ENCODE data around the gene MASP2.
"Not testable (repeated sequence)": the region's sequence is repeated elsewhere in the genome, so short reads cannot be mapped to it uniquely, and the experiment has no call there.

MASP2 gene

DNA sequence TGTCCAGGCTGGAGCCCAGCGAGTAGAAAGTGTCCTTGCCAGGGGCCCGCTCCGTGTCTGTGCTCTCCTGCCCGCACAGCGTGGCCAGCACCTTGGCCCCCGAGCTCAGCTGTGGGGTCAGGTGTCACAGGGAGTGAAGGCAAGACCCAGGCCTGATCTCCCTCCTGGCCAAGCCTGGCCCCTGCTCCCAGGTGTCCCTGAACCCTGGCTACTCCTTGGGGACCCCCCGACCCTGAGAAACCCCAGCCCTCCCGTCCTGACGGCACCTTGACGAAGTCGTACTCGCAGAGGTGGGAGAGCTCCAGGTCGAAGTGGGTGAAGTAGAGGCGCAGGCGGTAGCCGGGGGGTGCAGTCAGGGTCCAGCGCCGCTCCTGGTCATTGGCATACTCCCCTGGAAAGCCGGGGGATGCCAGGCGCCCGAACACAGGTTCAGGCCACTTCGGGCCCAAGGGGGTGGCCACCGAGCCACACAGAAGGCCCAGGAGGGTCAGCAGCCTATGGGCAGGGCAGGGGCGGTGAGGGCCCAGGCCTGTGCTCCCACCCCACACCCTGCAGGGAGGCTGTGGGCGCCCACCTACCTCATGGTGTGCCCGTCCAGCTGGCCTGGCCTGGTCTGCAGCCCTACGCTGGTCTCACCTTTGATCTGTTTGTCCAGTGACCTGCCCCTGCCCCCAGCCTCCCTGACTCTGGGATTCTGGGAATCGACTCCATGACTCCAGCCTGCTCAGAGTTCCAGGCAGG lies at the start of gene MASP2:
MASP2 (minus strand) TSS at position 615 of the 741 bp plus-strand sequence; CDS start at position 583, 32 bp downstream.
- no peak within 1 kb of the TSS for H3K4me3 ChIP-seq (replicated peaks; ENCODE audit: low read depth, low read length)
- TF ChIP-seq, protein P1, sequence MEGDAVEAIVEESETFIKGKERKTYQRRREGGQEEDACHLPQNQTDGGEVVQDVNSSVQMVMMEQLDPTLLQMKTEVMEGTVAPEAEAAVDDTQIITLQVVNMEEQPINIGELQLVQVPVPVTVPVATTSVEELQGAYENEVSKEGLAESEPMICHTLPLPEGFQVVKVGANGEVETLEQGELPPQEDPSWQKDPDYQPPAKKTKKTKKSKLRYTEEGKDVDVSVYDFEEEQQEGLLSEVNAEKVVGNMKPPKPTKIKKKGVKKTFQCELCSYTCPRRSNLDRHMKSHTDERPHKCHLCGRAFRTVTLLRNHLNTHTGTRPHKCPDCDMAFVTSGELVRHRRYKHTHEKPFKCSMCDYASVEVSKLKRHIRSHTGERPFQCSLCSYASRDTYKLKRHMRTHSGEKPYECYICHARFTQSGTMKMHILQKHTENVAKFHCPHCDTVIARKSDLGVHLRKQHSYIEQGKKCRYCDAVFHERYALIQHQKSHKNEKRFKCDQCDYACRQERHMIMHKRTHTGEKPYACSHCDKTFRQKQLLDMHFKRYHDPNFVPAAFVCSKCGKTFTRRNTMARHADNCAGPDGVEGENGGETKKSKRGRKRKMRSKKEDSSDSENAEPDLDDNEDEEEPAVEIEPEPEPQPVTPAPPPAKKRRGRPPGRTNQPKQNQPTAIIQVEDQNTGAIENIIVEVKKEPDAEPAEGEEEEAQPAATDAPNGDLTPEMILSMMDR (IDR thresholded peaks at IDR 0.05; ENCODE audit: insufficient read depth, low read length, poor library complexity, severe bottlenecking): no peak
- no peak for DNase-seq (ENCODE audit: extremely low read depth, insufficient read length)
- H3K36me3 ChIP-seq (ENCODE audit: control insufficient read depth, insufficient read depth, low read length): no peaks in the 10 kb centered on the region
- H3K27me3 ChIP-seq (replicated peaks; ENCODE audit: control insufficient read depth, insufficient read depth, low read length): no peaks in the 10 kb centered on the region

DNA sequence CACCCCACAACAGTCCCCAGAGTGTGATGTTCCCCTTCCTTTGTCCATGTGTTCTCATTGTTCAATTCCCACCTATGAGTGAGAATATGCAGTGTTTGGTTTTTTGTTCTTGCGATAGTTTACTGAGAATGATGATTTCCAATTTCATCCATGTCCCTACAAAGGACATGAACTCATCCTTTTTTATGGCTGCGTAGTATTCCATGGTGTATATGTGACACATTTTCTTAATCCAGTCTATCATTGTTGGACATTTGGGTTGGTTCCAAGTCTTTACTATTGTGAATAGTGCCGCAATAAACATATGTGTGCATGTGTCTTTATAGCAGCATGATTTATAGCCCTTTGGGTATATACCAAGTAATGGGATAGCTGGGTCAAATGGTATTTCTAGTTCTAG lies 36.7 kb upstream of the MASP2 start:
- not testable (repeated sequence) for H3K36me3 ChIP-seq (ENCODE audit: control insufficient read depth, insufficient read depth, low read length); H3K27me3 ChIP-seq (replicated peaks; ENCODE audit: control insufficient read depth, insufficient read depth, low read length); H3K4me3 ChIP-seq (replicated peaks; ENCODE audit: low read depth, low read length); DNase-seq (ENCODE audit: extremely low read depth, insufficient read length)

DNA sequence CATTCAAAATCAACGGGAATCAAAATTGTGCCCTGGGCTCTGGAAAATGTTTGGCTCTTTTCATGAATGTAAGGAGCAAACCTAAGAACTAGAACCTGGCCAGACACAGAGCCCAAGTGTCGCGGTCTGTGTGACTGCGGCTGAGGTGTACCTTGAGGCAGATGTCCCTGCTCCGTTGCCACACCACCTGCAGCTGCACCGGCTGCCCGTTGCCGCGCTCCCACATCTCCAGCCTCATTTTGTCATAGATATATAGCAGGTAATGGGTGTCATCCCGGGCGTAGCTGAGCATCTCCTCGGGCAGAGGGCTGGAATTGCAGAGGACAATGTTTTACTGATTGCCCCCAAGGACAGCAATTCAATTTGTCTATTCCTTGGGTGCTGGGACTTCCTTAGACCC lies 33.9 kb upstream of the MASP2 start:
- no peaks in the 10 kb centered on the region for H3K27me3 ChIP-seq (replicated peaks; ENCODE audit: control insufficient read depth, insufficient read depth, low read length)
- no peak for DNase-seq (ENCODE audit: extremely low read depth, insufficient read length)
- H3K4me3 ChIP-seq (replicated peaks; ENCODE audit: low read depth, low read length): no peak overlapping the region
- TF ChIP-seq, protein P1 (IDR thresholded peaks at IDR 0.05; ENCODE audit: insufficient read depth, low read length, poor library complexity, severe bottlenecking): no peak
- H3K36me3 ChIP-seq (ENCODE audit: control insufficient read depth, insufficient read depth, low read length): peaks cover 16% of the 10 kb centered on the region

DNA sequence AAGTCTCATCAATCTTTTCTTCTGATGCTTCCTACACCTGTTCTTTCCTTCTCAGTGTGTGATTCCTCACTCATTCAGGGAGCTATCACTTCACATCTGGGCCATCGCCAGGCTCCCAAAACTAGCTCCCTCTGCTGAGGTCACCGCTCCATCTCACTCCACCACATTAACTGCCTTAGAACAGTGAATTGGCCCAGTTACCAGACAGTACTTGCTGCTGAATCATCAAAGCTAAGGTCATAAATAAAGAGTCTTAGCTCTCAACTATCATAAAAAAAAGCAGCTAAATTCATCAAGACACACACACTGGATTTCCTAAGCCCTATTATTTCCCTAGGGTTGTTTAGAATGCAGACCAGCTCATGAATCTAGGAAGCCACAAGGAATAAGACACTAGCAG lies 31.6 kb upstream of the MASP2 start:
- Histone ChIP-seq H3K36me3 (ENCODE audit: control insufficient read depth, insufficient read depth, low read length) (peaks cover 22% of the 10 kb centered on the region), H3K4me3 (replicated peaks; ENCODE audit: low read depth, low read length) (no peak overlapping the region), H3K27me3 (replicated peaks; ENCODE audit: control insufficient read depth, insufficient read depth, low read length) (no peaks in the 10 kb centered on the region)
- DNase-seq (ENCODE audit: extremely low read depth, insufficient read length): no peak
- TF ChIP-seq, protein P1 (IDR thresholded peaks at IDR 0.05; ENCODE audit: insufficient read depth, low read length, poor library complexity, severe bottlenecking): no peak

DNA sequence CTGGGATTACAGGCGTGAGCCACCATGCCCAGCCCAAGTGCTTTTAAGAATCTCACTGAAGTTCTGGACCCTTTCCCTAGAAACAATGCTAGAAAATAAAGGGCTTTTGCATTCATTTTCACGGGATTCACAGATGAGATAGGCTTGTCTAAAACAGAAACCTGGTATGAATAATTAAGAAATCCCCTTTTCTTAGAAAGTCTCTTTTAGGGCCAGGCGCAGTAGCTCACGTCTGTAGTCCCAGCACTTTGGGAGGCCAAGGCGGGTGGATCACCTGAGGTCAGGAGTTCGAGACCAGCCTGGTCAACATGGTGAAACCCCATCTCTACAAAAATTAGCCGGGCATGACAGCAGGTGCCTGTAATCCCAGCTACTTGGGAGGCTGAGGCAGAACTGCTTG lies 26.4 kb upstream of the MASP2 start:
- H3K36me3 ChIP-seq (ENCODE audit: control insufficient read depth, insufficient read depth, low read length): peaks cover 41% of the 10 kb centered on the region
- H3K4me3 ChIP-seq (replicated peaks; ENCODE audit: low read depth, low read length); H3K27me3 ChIP-seq (replicated peaks; ENCODE audit: control insufficient read depth, insufficient read depth, low read length): not testable (repeated sequence)
- DNase-seq (ENCODE audit: extremely low read depth, insufficient read length): peak; percentile 52

DNA sequence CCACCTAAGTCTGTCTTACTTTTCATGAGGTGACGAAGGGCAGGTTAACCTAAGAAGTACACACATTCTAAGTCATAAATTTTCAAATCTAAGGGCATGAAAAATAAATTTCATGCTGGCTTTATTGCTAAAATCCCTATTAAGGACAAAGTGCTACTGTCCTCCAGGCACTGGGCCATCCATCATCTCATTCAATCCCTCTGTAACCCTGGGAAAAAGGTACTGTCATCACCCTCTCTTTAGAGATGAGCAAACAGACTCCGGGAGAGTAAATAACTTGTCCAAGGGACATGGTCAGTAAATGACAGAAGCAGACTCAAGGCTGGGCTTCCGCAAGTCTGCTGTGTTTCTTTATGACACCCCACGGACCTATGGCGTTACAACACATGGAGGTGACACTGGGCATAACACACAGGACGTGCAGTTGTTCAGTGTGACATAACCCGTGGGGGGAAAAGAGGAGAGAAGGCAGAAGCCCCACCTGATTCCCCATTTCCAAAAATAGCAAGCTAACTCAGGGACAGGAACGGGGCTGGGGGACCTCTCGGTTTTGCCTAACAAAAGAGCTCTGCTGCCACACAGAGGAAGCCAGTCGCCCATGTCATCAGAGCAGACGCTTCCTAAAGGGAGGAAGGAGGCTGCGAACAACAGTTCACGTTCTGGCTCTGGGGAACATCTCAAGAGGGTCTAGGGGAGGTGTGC lies 25.3 kb upstream of the MASP2 start:
- peaks cover 49% of the 10 kb centered on the region for H3K36me3 ChIP-seq (ENCODE audit: control insufficient read depth, insufficient read depth, low read length)
- TF ChIP-seq, protein P1 (IDR thresholded peaks at IDR 0.05; ENCODE audit: insufficient read depth, low read length, poor library complexity, severe bottlenecking): peak; percentile 58
- H3K4me3 ChIP-seq (replicated peaks; ENCODE audit: low read depth, low read length): no peak overlapping the region
- no peaks in the 10 kb centered on the region for H3K27me3 ChIP-seq (replicated peaks; ENCODE audit: control insufficient read depth, insufficient read depth, low read length)
- DNase-seq (ENCODE audit: extremely low read depth, insufficient read length): peak; percentile 28

Measured in GM06990 (cell line).